Measurements from ENCODE around the gene PRUNE2.

DNA sequence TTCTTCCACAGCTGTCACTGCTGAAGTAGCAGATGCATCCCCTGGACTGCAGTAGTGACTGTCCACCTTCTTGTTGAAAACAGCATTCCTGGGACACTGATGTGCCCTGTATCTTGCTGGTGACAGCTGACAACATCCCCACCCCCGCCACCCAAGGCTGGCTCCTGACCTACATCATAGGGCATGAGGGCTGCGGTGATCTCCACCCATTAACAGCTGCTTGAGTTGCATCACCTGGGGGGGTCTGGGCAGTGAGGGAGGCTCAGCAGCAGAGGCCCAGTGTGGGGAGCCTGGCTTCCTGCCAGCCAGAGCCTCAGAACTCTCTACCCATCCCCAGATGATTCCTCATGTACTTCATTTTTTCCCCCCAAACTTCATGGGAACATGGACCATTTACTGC is 4.1 kb downstream of the PRUNE2 start:
- TF ChIP-seq, protein P1, sequence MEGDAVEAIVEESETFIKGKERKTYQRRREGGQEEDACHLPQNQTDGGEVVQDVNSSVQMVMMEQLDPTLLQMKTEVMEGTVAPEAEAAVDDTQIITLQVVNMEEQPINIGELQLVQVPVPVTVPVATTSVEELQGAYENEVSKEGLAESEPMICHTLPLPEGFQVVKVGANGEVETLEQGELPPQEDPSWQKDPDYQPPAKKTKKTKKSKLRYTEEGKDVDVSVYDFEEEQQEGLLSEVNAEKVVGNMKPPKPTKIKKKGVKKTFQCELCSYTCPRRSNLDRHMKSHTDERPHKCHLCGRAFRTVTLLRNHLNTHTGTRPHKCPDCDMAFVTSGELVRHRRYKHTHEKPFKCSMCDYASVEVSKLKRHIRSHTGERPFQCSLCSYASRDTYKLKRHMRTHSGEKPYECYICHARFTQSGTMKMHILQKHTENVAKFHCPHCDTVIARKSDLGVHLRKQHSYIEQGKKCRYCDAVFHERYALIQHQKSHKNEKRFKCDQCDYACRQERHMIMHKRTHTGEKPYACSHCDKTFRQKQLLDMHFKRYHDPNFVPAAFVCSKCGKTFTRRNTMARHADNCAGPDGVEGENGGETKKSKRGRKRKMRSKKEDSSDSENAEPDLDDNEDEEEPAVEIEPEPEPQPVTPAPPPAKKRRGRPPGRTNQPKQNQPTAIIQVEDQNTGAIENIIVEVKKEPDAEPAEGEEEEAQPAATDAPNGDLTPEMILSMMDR (IDR thresholded peaks at IDR 0.05) = no peak
- TF ChIP-seq POLR2AphosphoS5 (IDR thresholded peaks at IDR 0.05) = no peak
- TF ChIP-seq EP300 (IDR thresholded peaks at IDR 0.05) = no peak
- no peak for TF ChIP-seq POLR2A (IDR thresholded peaks at IDR 0.05)
